CD14-positive monocyte (primary cell): ENCODE data around the gene RALY. TPM values are rescaled to one million over a fixed set of nuclear protein-coding genes. Genes with fewer than 3 reads are reported as not detected.

Experiments used
- DNase-seq, 3 donors: peaks; one replicate each; pipeline ENCODE4 v3.0.0-alpha.2; 2011 to 2022
- H2AFZ ChIP-seq: 2 replicates; pipeline ENCODE4 v1.6.0; 2012; ENCODE audit warnings: mild to moderate bottlenecking, low read depth, low read length, inconsistent platforms; ENCODE audit not compliant: insufficient read depth, poor library complexity, severe bottlenecking
- H3K27ac ChIP-seq, 2 donors: 1 replicate in 1 of 2; 2 replicates in 1 of 2; pipeline ENCODE4 v1.5.1; 2012 to 2013; ENCODE audit warnings: low read length in 2 of 2, control low read depth in 1 of 2, inconsistent platforms in 1 of 2, low read depth in 1 of 2, mild to moderate bottlenecking in 1 of 2
- H3K27me3 ChIP-seq, 2 donors: one replicate each; pipeline versions ENCODE4 v1.6.0 to v1.6.1; 2011 to 2013; ENCODE audit warnings: low read length in 2 of 2; ENCODE audit not compliant: control insufficient read depth in 2 of 2, insufficient read depth in 2 of 2
- H3K36me3 ChIP-seq, 2 donors: replicated peaks in 1 of 2; 1 replicate in 1 of 2; 2 replicates in 1 of 2; pipeline versions ENCODE4 v1.5.1 to v1.6.1; 2012 to 2013; ENCODE audit warnings: low read length in 2 of 2, control low read depth in 1 of 2, inconsistent platforms in 1 of 2, mild to moderate bottlenecking in 1 of 2; ENCODE audit not compliant: insufficient read depth in 2 of 2, control insufficient read depth in 1 of 2
- H3K4me1 ChIP-seq, 2 donors: 1 replicate in 1 of 2; 2 replicates in 1 of 2; pipeline versions ENCODE4 v1.5.1 to v1.6.1; 2012 to 2013; ENCODE audit warnings: low read length in 2 of 2, control low read depth in 1 of 2, inconsistent platforms in 1 of 2, mild to moderate bottlenecking in 1 of 2, moderate library complexity in 1 of 2; ENCODE audit not compliant: insufficient read depth in 2 of 2, control insufficient read depth in 1 of 2
- H3K4me2 ChIP-seq: replicated peaks from 2 replicates; pipeline ENCODE3; 2012; ENCODE audit warnings: low read length, moderate library complexity, mild to moderate bottlenecking; ENCODE audit not compliant: poor library complexity, severe bottlenecking; ENCODE audit errors: extremely low read depth
- H3K4me3 ChIP-seq, 3 experiments: fragments of 200-600 bp in 1 of 3; sonication (generic) in 1 of 3; replicated peaks in 1 of 3; 1 replicate in 2 of 3; 2 replicates in 1 of 3; pipeline ENCODE4 v1.5.1; 2011 to 2013; ENCODE audit warnings: low read length in 3 of 3, mild to moderate bottlenecking in 3 of 3, control low read depth in 2 of 3, low read depth in 2 of 3, inconsistent platforms in 1 of 3, moderate library complexity in 1 of 3
- H3K79me2 ChIP-seq: 2 replicates; pipeline ENCODE4 v1.6.0; 2012; ENCODE audit warnings: mild to moderate bottlenecking, control low read depth, inconsistent platforms, low read length, moderate library complexity; ENCODE audit not compliant: insufficient read depth
- H3K9ac ChIP-seq: 2 replicates; pipeline ENCODE4 v1.6.0; 2017; ENCODE audit warnings: low read length, mild to moderate bottlenecking; ENCODE audit not compliant: insufficient read depth, poor library complexity, severe bottlenecking
- H3K9me3 ChIP-seq, 2 donors: replicated peaks in 1 of 2; 1 replicate in 1 of 2; 2 replicates in 1 of 2; pipeline versions ENCODE4 v1.5.1 to v1.6.1; 2012 to 2013; ENCODE audit warnings: low read length in 2 of 2, control low read depth in 1 of 2; ENCODE audit not compliant: control insufficient read depth in 1 of 2, insufficient read depth in 1 of 2
- H4K20me1 ChIP-seq: 2 replicates; pipeline ENCODE4 v1.6.0; 2012; ENCODE audit warnings: mild to moderate bottlenecking, low read length, control low read depth, moderate library complexity; ENCODE audit not compliant: insufficient read depth
- H3K27ac Mint-ChIP-seq, 7 donors: one replicate each; pipeline ENCODE4 v1.8.0; 2020; ENCODE audit warnings: mild to moderate bottlenecking in 7 of 7, mixed read lengths in 7 of 7, moderate library complexity in 6 of 7, inconsistent platforms in 2 of 7
- H3K27me3 Mint-ChIP-seq, 3 donors: one replicate each; pipeline ENCODE4 v1.8.0; 2021 to 2022; ENCODE audit warnings: low read depth in 3 of 3, mild to moderate bottlenecking in 3 of 3, mixed read lengths in 3 of 3, moderate library complexity in 3 of 3, inconsistent platforms in 1 of 3
- H3K36me3 Mint-ChIP-seq, 2 donors: one replicate each; pipeline ENCODE4 v1.8.0; 2020; ENCODE audit warnings: mixed read lengths in 2 of 2, inconsistent platforms in 1 of 2, mild to moderate bottlenecking in 1 of 2
- H3K4me1 Mint-ChIP-seq: one replicate; pipeline ENCODE4 v1.8.0; 2020; ENCODE audit warnings: mild to moderate bottlenecking, mixed read lengths
- H3K4me3 Mint-ChIP-seq, 2 donors: one replicate each; pipeline ENCODE4 v1.8.0; 2020; ENCODE audit warnings: mild to moderate bottlenecking in 2 of 2, mixed read lengths in 2 of 2, moderate library complexity in 1 of 2
- H3K9me3 Mint-ChIP-seq, 7 donors: one replicate each; pipeline ENCODE4 v1.8.0; 2020 to 2022; ENCODE audit warnings: mixed read lengths in 7 of 7, mild to moderate bottlenecking in 6 of 7, moderate library complexity in 6 of 7, inconsistent platforms in 2 of 7
- CTCF ChIP-seq: fragments of 200-600 bp; IDR thresholded peaks from one replicate; pipeline ENCODE4 v1.8.0; 2022; ENCODE audit warnings: antibody characterized with exemption, mild to moderate bottlenecking
- WGBS: methylation state at CpG from one replicate; pipeline ENCODE4 v1.1.5; 2013; ENCODE audit warnings: missing lambda C conversion rate; ENCODE audit not compliant: insufficient coverage; 5-methylcytosine and 5-hydroxymethylcytosine counted together
- intact Hi-C, 2 donors: fragments of 100-400 bp; cut with micrococcal nuclease; formaldehyde crosslinking; loops; one replicate each; pipeline versions ENCODE4 v1.15.0 to v1.15.1; 2023
- polyA plus RNA-seq, 3 donors: library from polyadenylated mRNA; depleted of rRNA in 1 of 3; unstranded in 2 of 3; stranded (reverse) in 1 of 3; fragments of 300-500 nt in 2 of 3; fragments of >200 nt in 1 of 3; fragmentation: Illumina TruSeq in 2 of 3; gene quantifications; 1 replicate in 2 of 3; 2 replicates in 1 of 3; pipeline ENCODE4 v1.2.3, GENCODE V29; 2012 to 2021

RALY gene
- polyA plus RNA-seq, 3 donors: 88.4 to 154 (median 152) TPM

- Histone ChIP-seq H3K27me3 (no peaks in the 10 kb centered on the region), H2AFZ (no peak overlapping the region), H3K36me3 (peaks cover 25 to 57% of the 10 kb centered on the region in 2 donors), H3K4me1 (no peaks in the 10 kb centered on the region), H3K79me2 (peaks cover 95% of the 10 kb centered on the region), H3K9me3 (no peaks in the 10 kb centered on the region), H4K20me1 (peaks cover 99% of the 10 kb centered on the region), H3K4me3 (no peak overlapping the region), H3K9ac (no peak overlapping the region), H3K27ac (peak overlapping the region in 1 of 2 donors; percentile 51), H3K4me2 (no peak overlapping the region)
- H3K9me3 Mint-ChIP-seq: no peaks in the 10 kb centered on the region
- H3K27me3 Mint-ChIP-seq: no peaks in the 10 kb centered on the region
- DNase-seq: no peak
- peaks cover 32 to 38% of the 10 kb centered on the region in 2 donors for H3K36me3 Mint-ChIP-seq
- WGBS: 88% methylated on average over 1 of the region's 1 CpG
- H3K27ac Mint-ChIP-seq: peak overlapping the region in 2 of 7 donors; percentile 59 to 69
- peaks cover 12% of the 10 kb centered on the region for H3K4me1 Mint-ChIP-seq
- intact Hi-C loops: loop anchor here (5.0 to 10.0 kb wide), 2 partner anchors 133 to 146 kb away; no protein-coding TSS in a partner anchor
- no peak for TF ChIP-seq CTCF
- H3K4me3 Mint-ChIP-seq: no peak overlapping the region
Observed at GRCh38 chr20:34068001-34068400, 74.3 kb downstream of the RALY start.

DNA sequence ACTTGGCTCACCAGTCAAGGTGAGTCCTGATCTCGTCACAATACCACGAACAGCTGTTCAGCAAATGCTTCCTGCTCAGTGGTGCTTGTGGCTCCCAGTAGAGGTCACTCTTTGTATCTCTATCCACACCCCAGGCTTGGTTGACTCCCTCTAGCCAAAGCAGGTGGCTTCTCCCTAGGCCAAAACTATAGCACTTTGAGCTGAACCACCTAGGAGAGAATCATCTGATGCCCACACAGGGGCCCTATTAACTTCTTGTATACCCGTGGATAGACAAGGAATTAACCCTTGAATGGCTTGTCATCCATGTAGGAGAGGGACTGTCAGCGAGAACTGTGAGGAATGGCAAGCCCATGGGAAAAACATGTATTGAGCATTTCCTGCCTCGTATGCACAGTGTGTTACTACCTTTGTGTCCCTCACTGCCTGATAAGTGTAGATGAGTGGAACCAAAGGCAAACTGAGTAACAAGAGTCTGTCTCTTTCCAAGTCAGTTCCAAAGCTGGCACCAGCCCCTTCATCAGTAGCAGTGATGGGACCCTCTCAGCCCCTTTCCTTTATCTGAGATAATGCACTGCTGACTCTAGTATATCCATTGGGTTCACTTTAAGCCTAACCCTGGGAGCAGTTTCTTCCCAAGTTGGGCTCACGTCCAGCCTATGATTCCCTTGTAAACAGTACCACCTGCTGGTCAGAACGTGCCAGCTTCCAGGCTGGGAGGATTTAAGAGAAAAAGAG is 75.8 kb downstream of the RALY start:
- Histone ChIP-seq H3K27ac (peak overlapping the region in 1 of 2 donors; percentile 51), H3K79me2 (peaks cover 91% of the 10 kb centered on the region), H3K9ac (no peak overlapping the region), H3K4me3 (no peak overlapping the region), H3K36me3 (peaks cover 30 to 58% of the 10 kb centered on the region in 2 donors), H4K20me1 (peaks cover 99% of the 10 kb centered on the region), H2AFZ (no peak overlapping the region), H3K9me3 (no peaks in the 10 kb centered on the region), H3K27me3 (no peaks in the 10 kb centered on the region), H3K4me1 (no peaks in the 10 kb centered on the region), H3K4me2 (no peak overlapping the region)
- Mint-ChIP-seq H3K9me3 (no peaks in the 10 kb centered on the region), H3K27ac (peak overlapping the region in 3 of 7 donors; percentile 10 to 25 (median 18)), H3K27me3 (no peaks in the 10 kb centered on the region), H3K4me3 (no peak overlapping the region), H3K36me3 (peaks cover 34 to 53% of the 10 kb centered on the region in 2 donors), H3K4me1 (peaks cover 10% of the 10 kb centered on the region)
- peak; percentile 46 to 62 (median 52) for DNase-seq
- intact Hi-C loops: loop anchor here (5.0 to 10.0 kb wide), 3 partner anchors 135 to 207 kb away; no protein-coding TSS in a partner anchor
- WGBS: 32% methylated on average over 5 of the region's 7 CpGs
- peak; percentile 77 for TF ChIP-seq CTCF
